PC-9 (cell line): Measurements from ENCODE around the gene NIPA2. TPM values are rescaled to one million over a fixed set of nuclear protein-coding genes. Genes with fewer than 3 reads are reported as not detected.

Experiments used
- BruUV-seq: library from RNA; stranded (reverse); fragments of 400-500 nt; replicated peaks from 2 replicates; lab custom pipeline; 2021; lab: Mats Ljungman, UMichigan
- CTCF ChIA-PET: fragments of 300-600 bp; sonication (Branson Sonifier 250); formaldehyde crosslinking; loops from one replicate; lab custom pipeline; 2022; ENCODE audit warnings: antibody characterized with exemption; lab: Charles Lee
- POLR2A ChIA-PET: fragments of 300-600 bp; sonication (Branson Sonifier 250); formaldehyde crosslinking; loops from one replicate; lab custom pipeline; 2022; ENCODE audit warnings: antibody characterized with exemption; ENCODE audit not compliant: unreplicated experiment; lab: Charles Lee
- DNase-seq, 2 experiments: peaks; one replicate each; pipeline versions ENCODE4 v3.0.0 to v3.0.0-alpha.2; 2015 to 2022; ENCODE audit warnings: mixed read lengths in 1 of 2
- H2AFZ ChIP-seq: fragments of 200-600 bp; sonication (generic); 2 replicates; pipeline ENCODE4 v1.8.1; 2017; ENCODE audit warnings: antibody characterized with exemption
- H3F3A ChIP-seq: fragments of 200-600 bp; sonication (generic); 2 replicates; pipeline ENCODE4 v1.8.1; 2017; ENCODE audit warnings: antibody characterized with exemption, mild to moderate bottlenecking, low read depth; ENCODE audit not compliant: insufficient read depth
- H3K27ac ChIP-seq: fragments of 200-600 bp; sonication (generic); 2 replicates; pipeline ENCODE4 v1.6.1; 2016; ENCODE audit warnings: mixed run types
- H3K27me3 ChIP-seq: fragments of 200-600 bp; sonication (generic); 2 replicates; pipeline ENCODE4 v1.6.1; 2016; ENCODE audit warnings: low read depth, mixed run types; ENCODE audit not compliant: insufficient read depth
- H3K36me3 ChIP-seq: fragments of 200-600 bp; sonication (generic); 2 replicates; pipeline ENCODE4 v1.6.1; 2016; ENCODE audit warnings: low read depth, mixed run types
- H3K4me1 ChIP-seq: fragments of 200-600 bp; sonication (generic); replicated peaks from 2 replicates; pipeline ENCODE4 v1.6.1; 2016; ENCODE audit warnings: mixed run types; ENCODE audit not compliant: insufficient read depth
- H3K4me2 ChIP-seq: fragments of 200-600 bp; sonication (generic); 2 replicates; pipeline ENCODE4 v1.6.1; 2017; ENCODE audit warnings: mixed run types
- H3K4me3 ChIP-seq: fragments of 200-600 bp; sonication (generic); 2 replicates; pipeline ENCODE4 v1.6.1; 2016; ENCODE audit warnings: mixed run types
- H3K79me2 ChIP-seq: fragments of 200-600 bp; sonication (generic); 2 replicates; pipeline ENCODE4 v1.6.1; 2017; ENCODE audit warnings: low read depth, mixed run types
- H3K9me2 ChIP-seq: fragments of 200-600 bp; sonication (generic); 2 replicates; pipeline ENCODE4 v1.8.1; 2017; ENCODE audit warnings: mild to moderate bottlenecking; ENCODE audit not compliant: insufficient read depth
- H3K9me3 ChIP-seq: fragments of 200-600 bp; sonication (generic); 2 replicates; pipeline ENCODE4 v1.8.1; 2016; ENCODE audit warnings: low read depth; ENCODE audit not compliant: insufficient read depth
- H4K20me1 ChIP-seq: fragments of 200-600 bp; sonication (generic); 2 replicates; pipeline ENCODE4 v1.8.1; 2017; ENCODE audit not compliant: insufficient read depth
- EZH2 ChIP-seq: fragments of 200-600 bp; sonication (generic); IDR thresholded peaks from 2 replicates; pipeline ENCODE4 v1.8.0; 2017; ENCODE audit warnings: antibody characterized with exemption, low read depth
- intact Hi-C: fragments of 100-400 bp; cut with micrococcal nuclease; formaldehyde crosslinking; loops from one replicate; pipeline ENCODE4 v1.10.0; 2022; ENCODE audit not compliant: unreplicated experiment
- total RNA-seq: library from RNA; stranded (reverse); gene quantifications from 2 replicates; pipeline ENCODE4 v1.2.3, GENCODE V29; 2021
- TF ChIP-seq, protein P1 (sequence below): fragments of 200-600 bp; sonication (generic); conservative IDR thresholded peaks from 2 replicates; pipeline ENCODE4 v1.6.1; 2017; ENCODE audit warnings: mixed run types, antibody characterized with exemption, mild to moderate bottlenecking, moderate library complexity

The NIPA2 gene
- total RNA-seq, 1 experiment from 2014 or later = 65.6 TPM

DNA sequence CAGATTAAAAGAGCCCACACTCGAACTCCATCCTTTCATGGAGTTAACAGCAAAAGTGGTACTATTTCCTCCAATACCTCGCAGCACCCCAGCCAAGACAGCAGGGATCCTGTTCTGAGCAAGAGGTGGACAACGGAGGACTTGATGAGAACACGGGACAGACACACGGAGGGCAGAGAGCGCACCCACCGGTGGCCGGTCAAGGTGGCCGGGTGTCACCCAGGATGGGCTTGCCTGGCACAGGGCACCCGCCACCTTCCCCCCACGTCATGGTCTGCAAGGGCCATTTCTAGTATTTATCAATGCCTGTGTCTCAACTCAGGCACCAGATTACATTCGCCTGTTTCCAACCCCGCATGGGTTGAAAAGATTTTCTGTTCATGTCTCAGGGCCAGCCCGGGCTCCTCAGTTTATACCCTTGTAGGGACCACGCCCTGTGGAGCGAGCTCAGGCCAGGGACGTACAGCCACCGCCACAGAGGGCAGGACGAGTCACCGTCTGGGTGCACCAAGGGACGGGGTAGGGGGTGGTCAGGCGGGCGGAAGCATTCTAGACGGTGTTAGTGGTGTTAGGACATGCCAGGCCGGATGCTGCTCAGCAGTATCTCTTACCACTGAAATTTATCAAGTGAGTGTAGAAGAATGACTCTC lies 77.5 kb downstream of the NIPA2 start:
- no peak overlapping the region for H2AFZ ChIP-seq
- BruUV-seq = no TSS peak
- POLR2A ChIA-PET = no interaction called here

DNA sequence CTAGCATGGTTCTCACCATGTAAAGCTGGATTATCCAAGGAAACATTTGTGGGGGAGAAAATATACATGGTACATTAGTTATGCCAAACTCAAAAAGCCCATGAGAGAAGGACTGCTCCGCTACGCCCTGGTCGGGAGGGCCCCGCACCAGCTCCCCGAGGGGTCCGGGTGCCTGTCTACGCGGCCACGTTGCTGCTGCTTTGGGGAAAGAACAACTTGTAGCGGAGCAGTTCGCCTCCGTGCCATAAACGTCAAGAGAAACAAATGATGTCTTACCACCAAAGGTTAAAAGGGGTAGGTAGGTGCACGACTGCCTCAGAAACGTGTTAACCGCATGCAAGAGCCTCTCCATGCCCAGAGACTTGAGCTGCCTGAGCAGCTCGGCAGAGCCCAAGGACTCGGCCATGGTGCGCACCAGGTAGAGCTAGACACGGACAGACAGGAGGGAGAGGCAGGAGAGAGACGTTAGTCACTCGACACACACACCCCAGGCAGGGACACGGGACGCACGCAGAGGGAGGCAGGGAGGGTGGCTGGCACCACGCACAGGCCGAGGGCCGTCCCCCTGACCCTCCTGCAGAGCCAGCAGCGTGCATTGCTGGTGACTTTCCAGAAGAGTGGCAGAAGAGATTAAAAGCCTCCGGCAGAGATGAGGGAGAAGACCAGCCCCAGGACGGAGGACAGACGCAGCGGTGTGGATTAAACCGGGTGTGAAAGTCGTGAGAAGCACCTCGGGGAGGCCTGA lies 78.3 kb downstream of the NIPA2 start:
- ChIA-PET POLR2A (no interaction called here), CTCF (no interaction called here)
- Histone ChIP-seq H3K36me3 (no peaks in the 10 kb centered on the region), H3K9me2 (no peaks in the 10 kb centered on the region), H3K9me3 (no peaks in the 10 kb centered on the region), H3K27me3 (no peaks in the 10 kb centered on the region), H2AFZ (no peak overlapping the region), H3K27ac (no peak overlapping the region), H3K4me1 (no peaks in the 10 kb centered on the region), H4K20me1 (no peaks in the 10 kb centered on the region), H3F3A (no peaks in the 10 kb centered on the region), H3K4me3 (no peak overlapping the region), H3K4me2 (no peak overlapping the region), H3K79me2 (no peaks in the 10 kb centered on the region)
- DNase-seq = no peak
- intact Hi-C loops = no loop called here
- TF ChIP-seq EZH2 = no peak
- TF ChIP-seq, protein P1, sequence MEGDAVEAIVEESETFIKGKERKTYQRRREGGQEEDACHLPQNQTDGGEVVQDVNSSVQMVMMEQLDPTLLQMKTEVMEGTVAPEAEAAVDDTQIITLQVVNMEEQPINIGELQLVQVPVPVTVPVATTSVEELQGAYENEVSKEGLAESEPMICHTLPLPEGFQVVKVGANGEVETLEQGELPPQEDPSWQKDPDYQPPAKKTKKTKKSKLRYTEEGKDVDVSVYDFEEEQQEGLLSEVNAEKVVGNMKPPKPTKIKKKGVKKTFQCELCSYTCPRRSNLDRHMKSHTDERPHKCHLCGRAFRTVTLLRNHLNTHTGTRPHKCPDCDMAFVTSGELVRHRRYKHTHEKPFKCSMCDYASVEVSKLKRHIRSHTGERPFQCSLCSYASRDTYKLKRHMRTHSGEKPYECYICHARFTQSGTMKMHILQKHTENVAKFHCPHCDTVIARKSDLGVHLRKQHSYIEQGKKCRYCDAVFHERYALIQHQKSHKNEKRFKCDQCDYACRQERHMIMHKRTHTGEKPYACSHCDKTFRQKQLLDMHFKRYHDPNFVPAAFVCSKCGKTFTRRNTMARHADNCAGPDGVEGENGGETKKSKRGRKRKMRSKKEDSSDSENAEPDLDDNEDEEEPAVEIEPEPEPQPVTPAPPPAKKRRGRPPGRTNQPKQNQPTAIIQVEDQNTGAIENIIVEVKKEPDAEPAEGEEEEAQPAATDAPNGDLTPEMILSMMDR = no peak
- BruUV-seq = no TSS peak

More for the DNA sequence above, 77.5 kb downstream of the NIPA2 start:
- no peaks in the 10 kb centered on the region for H3K79me2 ChIP-seq
- no peaks in the 10 kb centered on the region for H3K9me2 ChIP-seq
- no peak for DNase-seq
- no peak for TF ChIP-seq EZH2
- TF ChIP-seq, protein P1 = no peak
- no peaks in the 10 kb centered on the region for H3K4me1 ChIP-seq
- H3K27ac ChIP-seq = no peak overlapping the region
- H3K27me3 ChIP-seq = no peaks in the 10 kb centered on the region
- no peaks in the 10 kb centered on the region for H3K9me3 ChIP-seq
- no peak overlapping the region for H3K4me2 ChIP-seq
- CTCF ChIA-PET = no interaction called here
- intact Hi-C loops = loop anchor here (2.0 kb wide), 1 partner anchor 21 kb away; no protein-coding TSS in a partner anchor
- no peak overlapping the region for H3K4me3 ChIP-seq
- no peaks in the 10 kb centered on the region for H3K36me3 ChIP-seq
- no peaks in the 10 kb centered on the region for H3F3A ChIP-seq
- no peaks in the 10 kb centered on the region for H4K20me1 ChIP-seq

DNA sequence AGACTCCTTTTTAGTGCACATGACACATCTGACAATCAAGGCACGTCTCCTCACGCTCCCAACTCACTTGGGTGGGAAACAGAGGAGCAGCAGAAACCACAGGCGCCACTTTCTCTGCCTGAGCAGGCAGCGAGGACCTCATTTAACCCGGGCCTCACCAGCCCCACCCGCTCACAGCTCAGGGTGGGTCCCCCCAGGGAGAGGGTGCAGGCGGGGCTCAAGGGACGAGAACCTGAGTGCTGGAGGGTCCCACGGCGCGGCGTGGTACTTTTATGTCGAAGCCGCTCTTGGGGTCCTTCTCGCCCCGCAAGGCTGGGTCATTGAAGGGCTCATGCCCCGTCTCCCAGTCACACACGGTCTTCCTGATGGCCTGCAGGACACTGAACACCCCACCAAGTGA lies 79.1 kb downstream of the NIPA2 start:
- Histone ChIP-seq H3K4me2 (no peak overlapping the region), H2AFZ (no peak overlapping the region), H4K20me1 (no peaks in the 10 kb centered on the region), H3K4me3 (no peak overlapping the region), H3F3A (no peaks in the 10 kb centered on the region), H3K27me3 (no peaks in the 10 kb centered on the region), H3K4me1 (no peaks in the 10 kb centered on the region), H3K36me3 (no peaks in the 10 kb centered on the region), H3K79me2 (no peaks in the 10 kb centered on the region), H3K9me3 (no peaks in the 10 kb centered on the region), H3K9me2 (no peaks in the 10 kb centered on the region), H3K27ac (no peak overlapping the region)
- POLR2A ChIA-PET = no interaction called here
- no peak for DNase-seq
- intact Hi-C loops = no loop called here
- BruUV-seq = no TSS peak
- CTCF ChIA-PET = no interaction called here
- TF ChIP-seq, protein P1 = no peak
- no peak for TF ChIP-seq EZH2

Other genes starting within 250 kb of the NIPA2 start
- 15.8 and 18.6 TPM in 2 replicates for gene NIPA1, start 52.0 kb upstream of the NIPA2 start, total RNA-seq
- gene CYFIP1, start 141.7 kb downstream of the NIPA2 start, total RNA-seq = 114 TPM in 2 replicates
- gene TUBGCP5, start 200.9 kb downstream of the NIPA2 start, total RNA-seq = 10.7 and 11.2 TPM in 2 replicates